ENCODE results near the gene DPM1.

DPM1 gene

DNA sequence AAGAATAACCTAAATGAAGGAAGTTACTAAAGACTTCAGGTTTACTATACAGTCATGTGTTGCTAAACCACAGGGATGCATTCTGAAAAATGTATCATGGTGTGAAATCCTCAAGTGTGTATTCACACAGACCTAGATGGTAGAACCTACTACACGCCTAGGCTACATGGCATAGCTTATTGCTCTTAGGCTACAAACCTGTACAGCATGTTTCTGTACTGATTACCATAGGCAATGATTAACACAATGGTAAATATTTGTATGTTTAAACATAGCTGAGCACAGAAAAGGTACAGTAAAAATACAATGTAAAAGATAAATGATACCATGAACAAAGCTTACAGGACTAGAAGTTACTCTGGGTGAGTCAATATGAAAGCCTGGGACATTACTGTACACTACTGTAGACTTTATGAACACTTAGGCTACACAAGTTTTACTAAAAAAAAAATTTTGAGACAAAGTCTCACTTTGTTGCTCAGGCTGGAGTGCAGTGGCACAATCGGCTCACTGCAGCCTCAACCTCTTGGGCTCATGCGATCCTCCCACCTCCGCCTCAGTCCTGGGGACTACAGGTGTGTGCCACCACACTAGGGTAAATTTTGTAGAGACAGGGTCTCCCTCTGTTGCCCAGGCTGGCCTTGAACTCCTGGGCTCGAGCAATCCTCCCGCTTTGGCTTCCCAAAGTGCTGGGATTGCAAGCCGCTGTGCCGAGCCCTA, 63.1 kb downstream of the DPM1 start:
- no peak overlapping the region for H3K27ac ChIP-seq (ENCODE audit: low read depth, low read length)
- no peak overlapping the region for H2AFZ ChIP-seq (ENCODE audit: low read length, unreplicated experiment)
- H3K27me3 ChIP-seq (ENCODE audit: insufficient read depth, low read length) = no peaks in the 10 kb centered on the region
- H3K4me1 ChIP-seq (ENCODE audit: control insufficient read depth, insufficient read depth, low read length, unreplicated experiment) = no peaks in the 10 kb centered on the region
- no peak overlapping the region for H3K4me3 ChIP-seq (ENCODE audit: low read depth, low read length)
- peaks cover 10% of the 10 kb centered on the region for H3K79me2 ChIP-seq (ENCODE audit: control insufficient read depth, insufficient read depth, low read length, unreplicated experiment)
- H3K36me3 ChIP-seq (ENCODE audit: insufficient read depth, low read length) = peaks cover 47% of the 10 kb centered on the region

DNA sequence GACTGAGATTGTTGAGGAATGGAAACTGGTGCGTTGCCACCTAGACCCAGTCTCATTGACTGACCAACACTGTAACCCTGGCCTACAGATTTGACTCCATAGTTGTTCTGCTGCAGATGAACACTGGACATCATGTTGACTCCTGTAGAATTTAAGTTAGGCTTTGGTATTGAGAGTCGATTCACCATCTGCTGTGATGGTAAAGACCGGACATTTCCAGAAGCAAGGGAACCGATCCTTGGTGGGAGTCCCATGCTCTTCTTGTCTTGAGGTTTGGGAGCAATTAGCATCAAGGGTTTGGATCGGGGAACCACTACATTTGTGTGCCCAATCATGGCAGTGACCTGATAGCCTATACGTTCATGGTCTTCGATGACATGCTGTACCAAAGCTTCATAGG, 64.7 kb downstream of the DPM1 start:
- H3K36me3 ChIP-seq (ENCODE audit: insufficient read depth, low read length) = peaks cover 49% of the 10 kb centered on the region
- no peak overlapping the region for H2AFZ ChIP-seq (ENCODE audit: low read length, unreplicated experiment)
- peaks cover 7% of the 10 kb centered on the region for H3K79me2 ChIP-seq (ENCODE audit: control insufficient read depth, insufficient read depth, low read length, unreplicated experiment)
- no peaks in the 10 kb centered on the region for H3K4me1 ChIP-seq (ENCODE audit: control insufficient read depth, insufficient read depth, low read length, unreplicated experiment)
- H3K27me3 ChIP-seq (ENCODE audit: insufficient read depth, low read length) = no peaks in the 10 kb centered on the region
- H3K4me3 ChIP-seq (ENCODE audit: low read depth, low read length) = no peak overlapping the region
- no peak overlapping the region for H3K27ac ChIP-seq (ENCODE audit: low read depth, low read length)

DNA sequence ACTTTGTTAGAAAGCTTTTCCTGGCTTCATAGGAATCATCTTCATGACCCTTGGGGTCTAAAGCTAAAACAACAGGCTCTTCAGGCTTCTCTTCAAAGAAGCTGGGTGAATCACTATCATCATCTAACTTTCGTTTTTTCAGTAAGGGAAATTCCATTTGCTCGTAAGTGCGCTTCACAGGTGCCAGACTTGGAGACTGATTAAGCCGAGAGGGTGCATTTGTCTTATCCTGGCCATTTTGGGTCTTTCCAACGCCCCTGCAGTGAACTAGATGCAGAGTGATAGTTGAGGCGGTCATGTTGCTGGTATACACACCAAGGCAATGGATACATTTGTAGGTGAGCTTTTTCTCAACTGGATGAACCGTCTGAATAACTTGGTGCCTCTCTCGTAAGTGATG, 65.9 kb downstream of the DPM1 start:
- H3K36me3 ChIP-seq (ENCODE audit: insufficient read depth, low read length) = peaks cover 45% of the 10 kb centered on the region
- H3K4me3 ChIP-seq (ENCODE audit: low read depth, low read length) = no peak overlapping the region
- peaks cover 6% of the 10 kb centered on the region for H3K79me2 ChIP-seq (ENCODE audit: control insufficient read depth, insufficient read depth, low read length, unreplicated experiment)
- H3K27me3 ChIP-seq (ENCODE audit: insufficient read depth, low read length) = no peaks in the 10 kb centered on the region
- H3K27ac ChIP-seq (ENCODE audit: low read depth, low read length) = no peak overlapping the region
- H3K4me1 ChIP-seq (ENCODE audit: control insufficient read depth, insufficient read depth, low read length, unreplicated experiment) = no peaks in the 10 kb centered on the region
- no peak overlapping the region for H2AFZ ChIP-seq (ENCODE audit: low read length, unreplicated experiment)

DNA sequence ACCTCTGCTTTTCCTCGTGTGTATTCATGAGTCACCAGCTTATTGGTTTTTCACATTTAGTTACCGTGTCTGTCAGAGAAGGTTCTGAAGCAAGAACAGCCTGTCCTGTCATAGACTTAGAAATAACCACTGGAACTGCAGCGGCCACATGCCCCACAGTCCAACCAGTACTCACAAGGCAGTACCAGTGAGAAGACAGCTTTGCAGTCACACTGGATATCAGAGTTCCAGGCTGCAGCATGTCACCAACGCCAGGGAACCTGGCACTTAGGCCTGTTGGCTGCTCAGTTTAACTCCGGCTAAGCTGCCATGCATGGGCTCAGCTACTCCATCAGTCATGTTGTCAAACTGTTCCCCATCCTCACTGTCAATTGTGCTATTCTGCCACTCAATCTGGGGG, 67.2 kb downstream of the DPM1 start:
- H3K4me3 ChIP-seq (ENCODE audit: low read depth, low read length) = no peak overlapping the region
- no peak overlapping the region for H3K27ac ChIP-seq (ENCODE audit: low read depth, low read length)
- H3K79me2 ChIP-seq (ENCODE audit: control insufficient read depth, insufficient read depth, low read length, unreplicated experiment) = peaks cover 3% of the 10 kb centered on the region
- H2AFZ ChIP-seq (ENCODE audit: low read length, unreplicated experiment) = no peak overlapping the region
- H3K4me1 ChIP-seq (ENCODE audit: control insufficient read depth, insufficient read depth, low read length, unreplicated experiment) = no peaks in the 10 kb centered on the region
- no peaks in the 10 kb centered on the region for H3K27me3 ChIP-seq (ENCODE audit: insufficient read depth, low read length)
- H3K36me3 ChIP-seq (ENCODE audit: insufficient read depth, low read length) = peaks cover 42% of the 10 kb centered on the region

DNA sequence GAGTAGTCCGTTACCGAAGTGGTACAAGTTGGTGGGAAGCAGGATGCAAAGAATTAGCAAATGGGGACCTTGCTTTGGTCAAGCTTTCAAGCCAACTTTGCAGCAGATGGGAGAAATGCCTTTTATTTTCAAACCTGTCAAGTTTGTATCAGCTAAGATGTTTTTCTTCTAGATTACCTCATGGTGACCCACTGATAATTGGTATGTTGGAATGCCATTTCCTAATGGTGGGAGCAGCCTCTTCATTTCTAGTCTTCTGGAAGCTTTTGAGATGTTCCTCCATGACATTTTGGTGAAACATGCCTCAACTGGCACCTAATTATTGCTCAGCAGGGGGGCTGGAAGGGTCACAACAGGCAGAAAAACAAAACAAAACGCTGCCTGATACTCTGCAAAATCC, 70.8 kb downstream of the DPM1 start:
- H3K27me3 ChIP-seq (ENCODE audit: insufficient read depth, low read length) = no peaks in the 10 kb centered on the region
- H3K79me2 ChIP-seq (ENCODE audit: control insufficient read depth, insufficient read depth, low read length, unreplicated experiment) = no peaks in the 10 kb centered on the region
- no peak overlapping the region for H2AFZ ChIP-seq (ENCODE audit: low read length, unreplicated experiment)
- no peak overlapping the region for H3K4me3 ChIP-seq (ENCODE audit: low read depth, low read length)
- no peak overlapping the region for H3K27ac ChIP-seq (ENCODE audit: low read depth, low read length)
- H3K36me3 ChIP-seq (ENCODE audit: insufficient read depth, low read length) = peaks cover 22% of the 10 kb centered on the region
- H3K4me1 ChIP-seq (ENCODE audit: control insufficient read depth, insufficient read depth, low read length, unreplicated experiment) = no peaks in the 10 kb centered on the region

DNA sequence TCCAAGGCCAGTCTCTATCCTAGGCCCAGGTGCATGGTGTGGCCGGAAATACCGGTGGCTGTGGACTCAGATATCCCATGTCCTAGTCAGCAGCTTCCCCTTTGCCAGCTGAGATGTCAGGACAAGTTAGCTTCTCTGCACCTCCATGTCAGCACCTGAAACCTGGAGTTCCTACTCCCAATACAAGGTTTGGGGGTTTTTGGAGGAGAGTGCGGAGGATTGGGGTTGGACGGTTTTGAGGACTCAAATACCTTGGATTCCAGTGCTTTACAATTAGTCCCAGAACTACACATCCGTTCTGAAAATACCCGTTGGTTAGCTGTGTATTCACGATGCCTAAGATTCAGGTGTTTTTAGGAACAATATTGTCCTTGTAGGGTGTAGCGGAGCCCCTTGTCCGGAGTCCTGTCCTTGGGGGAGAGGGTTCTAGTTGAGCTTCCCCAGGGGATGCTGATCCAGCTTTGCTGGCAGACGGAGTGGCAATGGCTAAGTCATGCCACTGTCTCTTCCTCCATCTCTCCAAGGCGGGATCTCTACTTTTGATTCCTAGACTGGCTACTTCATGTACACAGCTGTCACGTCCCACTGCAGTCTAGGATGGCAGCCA, 72.0 kb downstream of the DPM1 start:
- Histone ChIP-seq H3K27ac (ENCODE audit: low read depth, low read length) (no peak overlapping the region), H3K4me1 (ENCODE audit: control insufficient read depth, insufficient read depth, low read length, unreplicated experiment) (no peaks in the 10 kb centered on the region), H2AFZ (ENCODE audit: low read length, unreplicated experiment) (no peak overlapping the region)

DNA sequence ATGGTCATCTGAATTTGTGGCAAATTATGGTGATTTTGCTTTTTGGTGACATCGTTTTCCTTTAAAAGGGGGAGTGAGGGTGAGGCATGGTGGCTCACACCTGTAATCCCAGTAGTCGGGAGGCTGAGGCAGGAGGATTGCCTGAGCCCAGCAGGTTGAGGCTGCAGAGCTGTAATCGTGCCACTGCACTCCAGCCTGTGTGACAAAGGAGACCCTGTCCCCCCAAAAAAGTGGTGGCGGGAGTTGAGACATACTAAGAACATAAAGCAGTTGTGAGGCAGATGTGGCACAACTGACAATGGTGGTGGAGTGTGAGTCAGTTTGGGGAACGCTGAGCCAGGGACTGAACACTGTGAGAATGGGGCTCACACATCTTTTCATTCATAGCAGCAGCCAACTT, 72.6 kb downstream of the DPM1 start:
- H3K27me3 ChIP-seq (ENCODE audit: insufficient read depth, low read length) = no peaks in the 10 kb centered on the region
- no peak overlapping the region for H3K4me3 ChIP-seq (ENCODE audit: low read depth, low read length)
- H3K27ac ChIP-seq (ENCODE audit: low read depth, low read length) = no peak overlapping the region
- peaks cover 18% of the 10 kb centered on the region for H3K36me3 ChIP-seq (ENCODE audit: insufficient read depth, low read length)
- no peaks in the 10 kb centered on the region for H3K4me1 ChIP-seq (ENCODE audit: control insufficient read depth, insufficient read depth, low read length, unreplicated experiment)
- H3K79me2 ChIP-seq (ENCODE audit: control insufficient read depth, insufficient read depth, low read length, unreplicated experiment) = no peaks in the 10 kb centered on the region
- H2AFZ ChIP-seq (ENCODE audit: low read length, unreplicated experiment) = no peak overlapping the region

More for the DNA sequence above, 72.0 kb downstream of the DPM1 start:
- Histone ChIP-seq H3K36me3 (ENCODE audit: insufficient read depth, low read length) (peaks cover 18% of the 10 kb centered on the region), H3K79me2 (ENCODE audit: control insufficient read depth, insufficient read depth, low read length, unreplicated experiment) (no peaks in the 10 kb centered on the region), H3K4me3 (ENCODE audit: low read depth, low read length) (no peak overlapping the region), H3K27me3 (ENCODE audit: insufficient read depth, low read length) (no peaks in the 10 kb centered on the region)

DNA sequence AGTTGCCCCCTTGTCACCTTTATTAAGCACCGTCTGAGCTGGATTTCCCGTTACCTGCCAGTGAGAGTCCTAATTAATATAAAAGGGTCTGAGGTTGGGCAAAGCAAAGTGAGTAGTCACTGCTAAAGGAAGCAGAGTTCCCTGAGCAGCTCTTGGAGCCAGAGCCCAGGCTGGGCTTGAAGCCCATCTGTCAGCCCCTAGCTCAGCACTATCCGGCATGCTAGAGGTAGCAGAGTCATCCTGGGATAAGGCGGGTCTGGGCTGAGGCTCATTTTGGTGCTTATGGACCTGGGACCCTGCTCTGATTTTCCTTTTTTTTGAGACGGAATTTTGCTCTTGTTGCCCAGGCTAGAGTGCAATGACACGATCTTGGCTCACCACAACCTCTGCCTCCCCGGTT, 73.3 kb downstream of the DPM1 start:
- Histone ChIP-seq H3K4me1 (ENCODE audit: control insufficient read depth, insufficient read depth, low read length, unreplicated experiment) (no peaks in the 10 kb centered on the region), H3K27ac (ENCODE audit: low read depth, low read length) (no peak overlapping the region)

More for the DNA sequence above, 73.3 kb downstream of the DPM1 start:
- H3K4me3 ChIP-seq (ENCODE audit: low read depth, low read length) = no peak overlapping the region
- H3K27me3 ChIP-seq (ENCODE audit: insufficient read depth, low read length) = no peaks in the 10 kb centered on the region
- peaks cover 13% of the 10 kb centered on the region for H3K36me3 ChIP-seq (ENCODE audit: insufficient read depth, low read length)
- H3K79me2 ChIP-seq (ENCODE audit: control insufficient read depth, insufficient read depth, low read length, unreplicated experiment) = no peaks in the 10 kb centered on the region
- H2AFZ ChIP-seq (ENCODE audit: low read length, unreplicated experiment) = no peak overlapping the region
